H9 (cell line): ENCODE measurements around the gene AK8. TPM values are rescaled to one million over a fixed set of nuclear protein-coding genes. Genes with fewer than 3 reads are reported as not detected.

Experiments
- DNase-seq: peaks from one replicate; pipeline ENCODE4 v3.0.0-alpha.2; 2017
- H2AFZ ChIP-seq: one replicate; pipeline ENCODE4 v1.6.1; 2013; ENCODE audit warnings: mild to moderate bottlenecking, low read length, control low read depth, moderate library complexity
- H2AK5ac ChIP-seq: 2 replicates; pipeline ENCODE4 v1.6.1; 2013; ENCODE audit warnings: low read length, control low read depth, mixed read lengths; ENCODE audit not compliant: insufficient read length
- H2BK120ac ChIP-seq: one replicate; pipeline ENCODE4 v1.6.1; 2013; ENCODE audit warnings: low read depth, mild to moderate bottlenecking, low read length, control low read depth, inconsistent platforms; ENCODE audit not compliant: poor library complexity, severe bottlenecking
- H2BK12ac ChIP-seq: 2 replicates; pipeline ENCODE4 v1.6.1; 2013; ENCODE audit warnings: low read length, control low read depth, mixed read lengths, low read depth; ENCODE audit not compliant: insufficient read length
- H2BK15ac ChIP-seq: 2 replicates; pipeline ENCODE4 v1.6.1; 2013; ENCODE audit warnings: low read depth, low read length, control low read depth
- H2BK20ac ChIP-seq: one replicate; pipeline ENCODE4 v1.6.1; 2013; ENCODE audit warnings: low read depth, mild to moderate bottlenecking, low read length, control low read depth, inconsistent platforms; ENCODE audit not compliant: poor library complexity, severe bottlenecking
- H2BK5ac ChIP-seq: 2 replicates; pipeline ENCODE4 v1.6.1; 2013; ENCODE audit warnings: low read length, control low read depth, mixed read lengths; ENCODE audit not compliant: insufficient read length
- H3K14ac ChIP-seq: 2 replicates; pipeline ENCODE4 v1.6.1; 2013; ENCODE audit warnings: low read length, control low read depth; ENCODE audit not compliant: insufficient read depth
- H3K18ac ChIP-seq: 2 replicates; pipeline ENCODE4 v1.6.1; 2013; ENCODE audit warnings: low read depth, mild to moderate bottlenecking, mixed read lengths, low read length, control low read depth; ENCODE audit not compliant: insufficient read length
- H3K23ac ChIP-seq: 2 replicates; pipeline ENCODE4 v1.6.1; 2013; ENCODE audit warnings: low read length, control low read depth, mixed read lengths, low read depth; ENCODE audit not compliant: insufficient read length
- H3K23me2 ChIP-seq: 2 replicates; pipeline ENCODE4 v1.6.1; 2013; ENCODE audit warnings: low read depth, mild to moderate bottlenecking, mixed read lengths, low read length, control low read depth; ENCODE audit not compliant: insufficient read length, poor library complexity, severe bottlenecking
- H3K27ac ChIP-seq: 2 replicates; pipeline ENCODE4 v1.5.1; 2013; ENCODE audit warnings: low read length, control low read depth, mixed read lengths, low read depth; ENCODE audit not compliant: insufficient read length
- H3K27me3 ChIP-seq: 2 replicates; pipeline ENCODE4 v1.6.1; 2013; ENCODE audit warnings: low read length, control low read depth, inconsistent platforms; ENCODE audit not compliant: insufficient read depth
- H3K4ac ChIP-seq: 2 replicates; pipeline ENCODE4 v1.6.1; 2013; ENCODE audit warnings: low read depth, mild to moderate bottlenecking, control low read depth, inconsistent platforms, low read length, moderate library complexity
- H3K4me1 ChIP-seq: 2 replicates; pipeline ENCODE4 v1.6.1; 2013; ENCODE audit warnings: low read length, control low read depth, inconsistent platforms; ENCODE audit not compliant: insufficient read depth
- H3K4me2 ChIP-seq: 2 replicates; pipeline ENCODE4 v1.6.1; 2013; ENCODE audit warnings: low read length, control low read depth, mixed read lengths; ENCODE audit not compliant: insufficient read length, insufficient read depth
- H3K56ac ChIP-seq: 2 replicates; pipeline ENCODE4 v1.6.1; 2013; ENCODE audit warnings: low read depth, mild to moderate bottlenecking, mixed read lengths, low read length, control low read depth; ENCODE audit not compliant: insufficient read length
- H3K79me1 ChIP-seq: 2 replicates; pipeline ENCODE4 v1.6.1; 2013; ENCODE audit warnings: low read depth, mild to moderate bottlenecking, moderate library complexity, low read length, control low read depth, inconsistent platforms; ENCODE audit not compliant: insufficient read depth, poor library complexity, severe bottlenecking
- H3K79me2 ChIP-seq: 2 replicates; pipeline ENCODE4 v1.6.1; 2013; ENCODE audit warnings: low read length, control low read depth, inconsistent platforms; ENCODE audit not compliant: insufficient read depth
- H3K9ac ChIP-seq: 2 replicates; pipeline ENCODE4 v1.6.1; 2013; ENCODE audit warnings: low read length, control low read depth, mixed read lengths; ENCODE audit not compliant: insufficient read length; ENCODE audit errors: extremely low read depth
- H3K9me3 ChIP-seq: one replicate; pipeline ENCODE4 v1.6.1; 2013; ENCODE audit warnings: low read depth, low read length, inconsistent platforms; ENCODE audit not compliant: control insufficient read depth
- H3T11ph ChIP-seq: one replicate; pipeline ENCODE4 v1.6.1; 2013; ENCODE audit warnings: mild to moderate bottlenecking, low read length, control low read depth, inconsistent platforms
- H4K20me1 ChIP-seq: one replicate; pipeline ENCODE4 v1.6.1; 2013; ENCODE audit not compliant: control insufficient read depth, insufficient read length, insufficient read depth
- H4K5ac ChIP-seq: 2 replicates; pipeline ENCODE4 v1.6.1; 2013; ENCODE audit warnings: low read depth, mild to moderate bottlenecking, mixed read lengths, low read length, control low read depth; ENCODE audit not compliant: insufficient read length
- H4K8ac ChIP-seq: replicated peaks from 2 replicates; pipeline ENCODE4 v1.6.1; 2013; ENCODE audit warnings: low read length, control low read depth, mixed read lengths, low read depth; ENCODE audit not compliant: insufficient read length
- H4K91ac ChIP-seq: 2 replicates; pipeline ENCODE4 v1.6.1; 2013; ENCODE audit warnings: low read depth, mild to moderate bottlenecking, moderate library complexity, mixed read lengths, low read length, control low read depth; ENCODE audit not compliant: insufficient read length
- H3K27ac Mint-ChIP-seq, 3 experiments: 2 replicates in 2 of 3; 3 replicates in 1 of 3; pipeline ENCODE4 v1.8.0; 2020 to 2021; ENCODE audit warnings: mixed read lengths in 3 of 3, mild to moderate bottlenecking in 1 of 3, moderate library complexity in 1 of 3
- H3K27me3 Mint-ChIP-seq: 2 replicates; pipeline ENCODE4 v1.8.0; 2021; ENCODE audit warnings: low read depth, mild to moderate bottlenecking, moderate library complexity, mixed read lengths
- H3K36me3 Mint-ChIP-seq, 3 experiments: 2 replicates in 2 of 3; 3 replicates in 1 of 3; pipeline ENCODE4 v1.8.0; 2020 to 2021; ENCODE audit warnings: low read depth in 3 of 3, mixed read lengths in 3 of 3; ENCODE audit not compliant: insufficient read depth in 1 of 3
- H3K4me1 Mint-ChIP-seq, 2 experiments: 2 replicates each; pipeline ENCODE4 v1.8.0; 2020; ENCODE audit warnings: mixed read lengths in 2 of 2
- H3K4me3 Mint-ChIP-seq, 2 experiments: 2 replicates in 1 of 2; 3 replicates in 1 of 2; pipeline ENCODE4 v1.8.0; 2020 to 2021; ENCODE audit warnings: mild to moderate bottlenecking in 2 of 2, mixed read lengths in 2 of 2, moderate library complexity in 1 of 2
- H3K9me3 Mint-ChIP-seq, 2 experiments: 2 replicates in 1 of 2; 3 replicates in 1 of 2; pipeline ENCODE4 v1.8.0; 2020; ENCODE audit warnings: mild to moderate bottlenecking in 2 of 2, mixed read lengths in 2 of 2, moderate library complexity in 1 of 2
- WGBS: extraction: QIAGEN DNeasy Blood & Tissue Kit; methylation state at CpG from one replicate; pipeline ENCODE4 v1.1.7; 2013; ENCODE audit warnings: missing lambda C conversion rate, low lambda C conversion rate, mixed read lengths; ENCODE audit not compliant: insufficient read length; ENCODE audit errors: extremely low coverage; 5-methylcytosine and 5-hydroxymethylcytosine counted together
- total RNA-seq: library from RNA; stranded (reverse); gene quantifications from 2 replicates; pipeline ENCODE4 v1.2.1, GENCODE V29; 2021
- TF ChIP-seq, protein P1 (sequence below): fragments of 200-600 bp; sonication (generic); conservative IDR thresholded peaks from 3 replicates; pipeline ENCODE4 v1.8.0; 2021; ENCODE audit warnings: antibody characterized with exemption, mild to moderate bottlenecking

Gene AK8
- total RNA-seq, 1 experiment from 2014 or later: 0.44 TPM

DNA sequence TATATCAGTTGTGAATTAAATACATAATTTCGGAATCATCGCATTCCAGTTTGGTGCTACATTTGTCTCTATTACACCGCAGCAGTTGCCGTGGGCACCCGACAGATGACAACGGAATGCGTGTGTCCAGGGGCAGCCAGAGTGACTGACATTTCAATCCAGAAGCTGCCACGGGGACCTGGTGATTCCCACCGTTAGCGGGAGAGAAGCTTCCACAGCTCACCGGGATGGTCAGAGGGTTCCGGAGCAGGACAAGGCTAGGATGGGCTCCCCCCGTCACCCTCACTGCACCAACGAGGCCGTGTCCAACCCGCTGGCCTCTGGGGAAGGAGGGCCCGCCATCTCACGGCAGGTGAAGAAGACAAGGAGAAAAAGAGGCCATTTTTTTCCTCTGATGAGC is 121.1 kb downstream of the AK8 start:
- H3K4me1 Mint-ChIP-seq: peaks cover 13 to 30% of the 10 kb centered on the region in 2 experiments
- Histone ChIP-seq H3K23me2 (no peaks in the 10 kb centered on the region), H3K4me2 (no peak overlapping the region), H2BK20ac (no peak overlapping the region), H3K23ac (no peak overlapping the region), H3K79me2 (no peaks in the 10 kb centered on the region), H4K5ac (no peak overlapping the region), H3K18ac (no peak overlapping the region), H2AK5ac (no peak overlapping the region), H3K79me1 (no peaks in the 10 kb centered on the region), H3K14ac (no peak overlapping the region), H3K4me1 (no peaks in the 10 kb centered on the region), H4K91ac (no peak overlapping the region), H2BK5ac (no peak overlapping the region), H2BK12ac (no peak overlapping the region), H3K27me3 (no peaks in the 10 kb centered on the region), H2BK120ac (no peak overlapping the region), H3K56ac (no peak overlapping the region), H3K9ac (no peak overlapping the region), H2AFZ (no peak overlapping the region), H3K9me3 (no peaks in the 10 kb centered on the region), H4K8ac (no peak overlapping the region), H4K20me1 (no peaks in the 10 kb centered on the region), H3K27ac (no peak overlapping the region), H2BK15ac (no peak overlapping the region), H3T11ph (no peak overlapping the region), H3K4ac (no peak overlapping the region)
- no peak overlapping the region for H3K4me3 Mint-ChIP-seq
- H3K27me3 Mint-ChIP-seq: peaks cover 20% of the 10 kb centered on the region
- no peak for DNase-seq
- H3K27ac Mint-ChIP-seq: no peak overlapping the region; a peak in 1 of 7 replicates
- no peaks in the 10 kb centered on the region for H3K9me3 Mint-ChIP-seq
- TF ChIP-seq, protein P1, sequence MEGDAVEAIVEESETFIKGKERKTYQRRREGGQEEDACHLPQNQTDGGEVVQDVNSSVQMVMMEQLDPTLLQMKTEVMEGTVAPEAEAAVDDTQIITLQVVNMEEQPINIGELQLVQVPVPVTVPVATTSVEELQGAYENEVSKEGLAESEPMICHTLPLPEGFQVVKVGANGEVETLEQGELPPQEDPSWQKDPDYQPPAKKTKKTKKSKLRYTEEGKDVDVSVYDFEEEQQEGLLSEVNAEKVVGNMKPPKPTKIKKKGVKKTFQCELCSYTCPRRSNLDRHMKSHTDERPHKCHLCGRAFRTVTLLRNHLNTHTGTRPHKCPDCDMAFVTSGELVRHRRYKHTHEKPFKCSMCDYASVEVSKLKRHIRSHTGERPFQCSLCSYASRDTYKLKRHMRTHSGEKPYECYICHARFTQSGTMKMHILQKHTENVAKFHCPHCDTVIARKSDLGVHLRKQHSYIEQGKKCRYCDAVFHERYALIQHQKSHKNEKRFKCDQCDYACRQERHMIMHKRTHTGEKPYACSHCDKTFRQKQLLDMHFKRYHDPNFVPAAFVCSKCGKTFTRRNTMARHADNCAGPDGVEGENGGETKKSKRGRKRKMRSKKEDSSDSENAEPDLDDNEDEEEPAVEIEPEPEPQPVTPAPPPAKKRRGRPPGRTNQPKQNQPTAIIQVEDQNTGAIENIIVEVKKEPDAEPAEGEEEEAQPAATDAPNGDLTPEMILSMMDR: no peak
- WGBS: no CpG with 5 or more reads among the region's 18 CpGs
- no peaks in the 10 kb centered on the region for H3K36me3 Mint-ChIP-seq
